GM18499 (cell line): ENCODE measurements around the gene CNTRL.
"Not testable (repeated sequence)": the region's sequence is repeated elsewhere in the genome, so short reads cannot be mapped to it uniquely, and the experiment has no call there.

ENCODE experiments used
- ATAC-seq: cut with Tn5 transposase; IDR thresholded peaks from one replicate; pipeline ENCODE4 v1.9.1; 2021; ENCODE audit warnings: moderate number of reproducible peaks; ENCODE audit not compliant: insufficient read depth, unreplicated experiment

Gene CNTRL

DNA sequence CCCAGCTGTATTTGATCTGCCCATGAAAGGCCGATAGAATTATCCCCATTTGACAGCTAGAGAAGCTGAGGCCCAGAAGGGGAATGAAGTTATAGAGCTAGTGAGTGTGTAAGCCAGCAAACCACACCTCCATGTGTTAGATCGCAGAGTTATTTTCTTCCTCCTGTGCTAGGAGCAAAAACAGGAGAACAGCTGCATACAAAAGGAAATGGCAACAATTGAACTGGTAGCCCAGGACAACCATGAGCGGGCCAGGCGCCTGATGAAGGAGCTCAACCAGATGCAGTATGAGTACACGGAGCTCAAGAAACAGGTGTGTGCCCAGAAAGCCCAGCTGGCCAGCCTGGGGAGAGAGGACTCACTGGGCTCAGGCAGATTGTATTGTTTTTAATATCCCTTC, 96.5 kb downstream of the CNTRL start:
- no peak for ATAC-seq

DNA sequence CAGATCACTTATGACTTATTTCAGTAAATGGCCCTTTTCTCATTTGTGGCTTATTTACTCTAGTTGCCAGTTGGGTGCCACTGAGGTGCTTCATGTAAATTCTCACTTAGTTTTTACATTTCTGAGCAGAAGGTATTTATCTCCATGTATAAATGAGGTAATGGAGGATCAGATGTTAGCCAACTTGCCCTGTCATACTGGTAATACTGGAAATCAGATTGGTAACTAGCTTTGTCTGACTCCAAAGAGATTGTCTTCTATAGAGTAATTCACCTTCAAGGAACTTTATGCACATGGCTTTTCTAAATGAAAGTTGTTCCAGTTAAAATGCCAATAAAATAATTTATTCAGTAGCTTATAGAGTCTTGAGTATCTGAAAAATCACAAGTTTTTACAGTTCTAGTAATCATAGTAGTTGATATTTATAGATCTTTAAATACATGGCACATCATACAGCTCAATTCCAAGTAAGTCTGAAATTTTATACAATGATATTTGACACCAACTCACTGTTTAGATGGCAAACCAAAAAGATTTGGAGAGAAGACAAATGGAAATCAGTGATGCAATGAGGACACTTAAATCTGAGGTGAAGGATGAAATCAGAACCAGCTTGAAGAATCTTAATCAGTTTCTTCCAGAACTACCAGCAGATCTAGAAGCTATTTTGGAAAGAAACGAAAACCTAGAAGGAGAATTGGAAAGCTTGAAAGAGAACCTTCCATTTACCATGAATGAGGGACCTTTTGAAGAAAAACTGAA, 98.2 kb downstream of the CNTRL start:
- ATAC-seq: no peak

DNA sequence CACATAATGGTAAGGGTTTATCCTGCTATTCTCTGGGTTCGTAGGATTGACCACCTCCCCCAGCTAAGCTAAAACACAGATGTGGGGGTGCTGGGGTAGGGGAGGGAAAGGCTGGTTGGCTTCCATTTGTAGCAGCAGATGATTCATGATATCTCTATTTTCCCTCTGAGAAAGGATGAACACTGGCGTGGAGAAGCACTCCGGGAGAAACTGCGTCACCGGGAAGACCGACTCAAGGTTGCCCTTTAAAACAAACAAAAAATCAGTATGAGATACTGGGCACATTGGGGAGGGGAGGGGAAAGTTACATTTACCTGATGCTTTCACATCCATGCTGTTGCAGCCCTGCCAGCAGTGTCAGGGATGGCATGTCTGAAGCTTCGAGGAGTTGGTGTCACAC, 98.7 kb downstream of the CNTRL start:
- ATAC-seq: no peak

DNA sequence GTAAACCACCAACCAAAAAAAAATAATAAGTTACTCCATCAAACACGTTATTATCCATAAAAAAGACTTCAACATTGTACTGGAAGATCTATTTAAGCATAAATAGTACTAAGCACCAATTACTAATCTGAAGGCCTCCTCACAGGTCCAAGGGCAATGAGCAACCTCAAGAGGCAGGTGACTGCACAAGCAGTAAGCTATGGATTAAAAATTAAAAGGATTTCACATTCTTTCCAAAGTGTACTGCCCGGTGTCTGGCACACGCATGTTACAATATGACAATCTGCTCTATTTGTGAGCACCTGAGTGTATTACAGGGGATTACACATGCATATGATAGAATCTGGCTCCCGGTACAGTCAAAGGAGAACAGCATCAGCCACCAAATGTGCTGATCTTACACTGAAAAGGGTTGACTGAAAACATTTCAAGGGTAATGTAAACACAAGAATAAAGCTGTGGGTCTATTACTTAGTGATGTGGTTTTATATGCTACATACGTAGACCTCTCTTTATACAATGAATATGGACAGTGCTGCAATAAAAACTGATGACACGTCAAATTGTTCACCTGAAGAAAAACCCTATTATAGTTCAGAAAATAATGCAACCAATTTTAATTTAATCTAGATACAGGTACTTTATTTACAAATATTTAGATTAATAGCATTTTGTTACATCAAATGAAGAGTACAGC, 104.1 kb downstream of the CNTRL start:
- no peak for ATAC-seq

DNA sequence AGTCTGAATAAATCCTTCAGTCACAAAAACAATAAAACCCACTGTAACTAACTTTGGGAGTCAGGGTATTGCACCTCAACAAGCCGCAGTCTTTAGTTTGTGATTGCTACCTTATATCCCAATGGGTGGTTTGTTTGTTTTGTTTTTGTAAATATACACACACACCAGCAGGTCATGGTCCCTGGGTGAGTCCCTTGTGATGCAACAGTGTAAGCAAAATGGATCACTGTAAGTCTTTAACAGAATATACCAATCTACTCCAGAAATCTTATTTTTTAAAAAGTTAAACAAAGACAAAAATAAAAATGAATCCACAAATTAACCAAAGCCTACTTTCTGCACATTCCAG, 104.6 kb downstream of the CNTRL start:
- ATAC-seq: not testable (repeated sequence)

DNA sequence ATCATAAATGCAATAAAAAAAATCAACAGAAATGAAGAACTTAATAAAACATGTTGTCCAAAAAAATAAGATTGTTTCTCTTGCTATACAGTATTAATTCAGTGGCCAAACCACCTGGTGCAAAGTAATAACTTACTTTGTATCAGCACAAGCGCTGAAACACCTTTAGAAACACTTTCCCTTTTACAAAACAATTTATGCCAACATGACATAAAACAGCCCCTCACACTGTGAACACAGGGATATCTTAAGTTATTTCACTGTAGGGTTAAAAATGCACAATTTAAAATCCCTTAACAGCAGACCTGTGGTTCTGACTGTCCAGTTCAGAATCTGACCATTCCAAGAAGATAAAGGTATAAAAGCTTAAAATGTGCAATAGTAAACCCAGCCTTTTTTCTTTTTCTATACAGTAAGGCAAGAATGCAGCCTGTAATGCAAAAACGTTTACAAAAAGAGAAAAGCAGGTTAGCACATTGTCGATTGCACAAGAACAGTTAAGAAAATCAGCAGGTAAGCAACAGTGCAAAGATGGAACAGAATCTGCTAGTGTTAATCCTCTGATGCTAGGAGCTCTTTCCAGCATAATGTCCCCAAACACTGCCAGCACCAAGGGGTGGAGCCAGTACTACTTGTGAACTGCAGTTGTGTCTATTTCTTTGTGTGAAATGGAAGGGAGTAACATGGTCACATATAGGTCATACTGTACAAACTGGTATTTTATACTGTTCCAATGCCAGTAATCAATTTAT, 105.4 kb downstream of the CNTRL start:
- ATAC-seq: no peak

DNA sequence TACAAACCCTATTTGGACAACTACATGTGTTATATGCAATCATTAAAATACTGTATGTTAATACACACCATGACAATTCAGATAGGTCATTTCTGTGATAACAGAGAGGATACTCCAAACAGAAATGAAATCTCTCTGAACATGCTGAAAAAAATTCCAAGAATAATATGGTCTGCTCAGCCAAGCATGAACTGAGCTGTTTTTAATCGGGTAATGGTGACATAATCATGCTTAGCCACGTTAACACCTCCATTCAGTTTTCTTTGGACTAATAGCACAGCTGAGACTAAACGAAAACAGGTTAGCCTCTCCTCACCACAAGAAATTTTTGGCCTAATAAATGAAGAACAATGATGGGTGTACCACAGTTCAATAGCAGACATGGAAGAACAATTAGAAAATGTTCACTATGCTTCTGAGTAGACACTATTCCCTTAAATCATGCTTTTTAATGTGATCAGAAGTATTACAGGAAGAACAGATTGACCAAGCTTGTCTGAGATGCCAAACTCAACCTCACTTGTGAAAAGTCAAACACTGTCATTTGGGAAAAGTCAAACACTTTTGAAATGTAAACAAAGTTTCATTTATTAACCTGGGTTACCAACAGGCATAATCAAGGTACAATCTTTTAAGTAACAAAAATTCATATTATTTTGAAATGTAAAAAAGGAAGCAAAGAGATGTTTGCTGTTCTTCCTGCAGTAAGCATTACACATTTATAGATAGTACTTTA, 107.5 kb downstream of the CNTRL start:
- ATAC-seq: no peak

DNA sequence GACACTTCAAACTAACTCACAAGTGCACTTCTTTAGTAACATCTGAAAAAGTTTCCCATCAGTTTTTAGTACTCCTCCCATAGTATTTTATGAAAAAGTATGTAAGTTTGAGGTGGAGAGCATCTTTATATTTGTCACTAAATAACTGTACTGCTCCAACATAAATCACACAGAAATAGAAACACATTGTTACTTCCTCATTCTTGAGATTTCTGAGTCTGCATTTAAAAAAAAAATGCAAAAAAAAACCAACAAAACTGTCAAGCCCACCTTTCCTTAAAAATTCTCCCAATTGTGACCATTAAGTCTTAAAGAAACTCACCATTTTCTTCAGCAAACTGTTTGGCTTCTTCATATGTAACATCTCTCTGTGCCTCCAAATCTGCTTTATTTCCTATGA, 108.2 kb downstream of the CNTRL start:
- ATAC-seq: no peak

DNA sequence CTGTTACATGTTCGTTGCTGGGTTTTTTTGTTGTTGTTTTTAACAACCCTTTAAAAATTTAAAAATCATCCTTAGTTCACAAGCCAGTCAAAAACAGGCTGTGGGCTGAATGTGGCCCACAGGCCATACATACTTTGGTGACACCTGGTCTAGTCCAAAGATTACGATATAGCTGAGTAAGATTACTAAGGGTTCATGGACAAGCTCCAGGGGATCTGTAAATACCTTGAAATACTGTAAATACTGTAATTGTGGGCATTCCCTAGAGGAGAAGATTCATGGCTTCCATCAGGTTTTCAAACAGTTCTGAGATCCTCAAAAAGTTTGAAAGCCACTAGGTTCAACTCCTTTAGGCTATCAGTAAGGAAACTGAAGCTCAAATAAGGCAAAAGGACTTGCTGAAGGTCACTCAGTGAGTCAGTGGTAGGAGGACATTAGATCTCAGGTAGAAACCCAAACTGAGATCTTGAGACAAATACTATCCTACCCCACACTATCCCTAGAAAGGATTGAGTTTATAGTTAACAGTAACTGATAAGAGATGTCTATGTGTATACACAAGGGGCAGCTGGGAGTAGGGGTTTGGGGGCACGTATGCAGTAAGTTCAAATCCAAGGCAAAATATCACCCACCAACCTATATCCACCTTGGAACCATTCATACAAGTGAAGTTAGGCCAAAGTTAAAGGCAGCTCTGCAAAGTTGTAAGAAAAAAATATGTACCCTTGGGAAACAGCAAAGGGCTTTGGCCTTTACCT, 109.1 kb downstream of the CNTRL start:
- no peak for ATAC-seq

DNA sequence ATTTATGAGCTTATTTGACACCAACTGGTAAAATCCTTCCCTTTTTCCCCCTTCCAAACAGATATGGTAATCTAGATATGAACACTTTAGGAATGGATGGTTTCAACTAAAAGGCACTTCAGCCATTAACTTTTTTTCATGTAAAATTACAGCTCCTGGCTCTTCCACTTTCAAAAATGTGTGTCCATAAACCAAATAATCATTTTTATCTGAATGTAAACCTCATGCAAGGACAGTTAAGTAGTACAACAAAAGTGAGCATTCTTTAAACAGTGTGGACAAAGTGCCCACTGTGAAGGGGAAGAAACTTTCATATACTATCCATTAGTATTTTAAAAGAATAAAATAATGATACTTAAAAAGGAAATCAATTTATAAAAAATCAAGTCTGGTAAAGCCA, 109.7 kb downstream of the CNTRL start:
- no peak for ATAC-seq

DNA sequence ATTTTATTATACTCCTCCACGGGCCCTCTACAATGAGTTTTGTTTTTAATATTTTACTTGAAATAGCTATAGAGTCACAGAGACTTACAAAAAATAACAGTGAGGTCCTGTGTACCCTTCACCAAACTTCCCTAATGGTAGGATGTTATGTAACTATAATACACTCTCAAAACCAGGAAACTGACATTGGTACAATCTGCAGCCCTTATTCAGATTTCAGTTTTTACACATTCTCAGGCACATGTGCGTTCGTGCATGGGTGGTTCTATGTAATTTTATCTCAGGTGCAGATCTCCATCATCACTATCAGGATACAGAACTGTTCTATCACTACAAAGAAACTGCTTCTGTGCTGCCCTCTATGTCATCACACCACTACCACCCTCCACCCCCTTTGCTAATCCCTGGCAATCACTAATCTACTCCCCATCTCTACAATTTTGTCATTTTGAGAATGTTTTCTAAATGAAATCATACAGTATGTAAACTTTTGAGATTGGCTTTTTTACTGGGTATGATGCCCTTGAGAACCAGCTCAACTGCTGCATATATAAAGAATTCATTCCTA, 110.5 kb downstream of the CNTRL start:
- ATAC-seq: no peak

DNA sequence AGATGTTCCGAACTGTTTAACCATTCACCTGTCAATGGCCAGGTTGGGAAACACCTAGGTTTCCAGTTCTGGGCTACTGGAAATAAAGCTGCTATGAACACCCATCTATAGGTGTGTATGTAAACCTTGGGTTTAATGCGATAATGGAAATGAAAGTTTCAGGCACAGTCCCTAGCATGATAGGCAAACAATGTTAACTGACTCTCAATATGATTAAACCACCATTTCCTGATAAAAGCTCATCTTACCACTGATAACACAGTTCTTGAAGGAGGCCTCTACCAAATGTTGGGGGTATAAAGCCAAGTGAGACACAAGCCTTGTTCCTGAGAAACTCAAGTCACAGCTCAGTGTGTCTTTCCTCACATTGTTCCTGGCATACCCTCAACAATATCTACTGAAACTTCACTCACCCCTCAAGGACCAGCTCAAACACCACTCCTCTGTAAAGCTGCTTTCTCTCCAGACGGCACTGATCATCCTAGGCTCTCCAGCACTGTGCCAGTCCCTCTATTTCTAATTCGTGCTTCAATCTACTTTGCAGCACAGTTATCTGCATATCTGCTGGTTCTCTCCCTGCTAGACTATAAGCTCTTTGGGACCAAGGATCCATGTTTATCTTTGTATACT, 111.1 kb downstream of the CNTRL start:
- ATAC-seq: no peak

DNA sequence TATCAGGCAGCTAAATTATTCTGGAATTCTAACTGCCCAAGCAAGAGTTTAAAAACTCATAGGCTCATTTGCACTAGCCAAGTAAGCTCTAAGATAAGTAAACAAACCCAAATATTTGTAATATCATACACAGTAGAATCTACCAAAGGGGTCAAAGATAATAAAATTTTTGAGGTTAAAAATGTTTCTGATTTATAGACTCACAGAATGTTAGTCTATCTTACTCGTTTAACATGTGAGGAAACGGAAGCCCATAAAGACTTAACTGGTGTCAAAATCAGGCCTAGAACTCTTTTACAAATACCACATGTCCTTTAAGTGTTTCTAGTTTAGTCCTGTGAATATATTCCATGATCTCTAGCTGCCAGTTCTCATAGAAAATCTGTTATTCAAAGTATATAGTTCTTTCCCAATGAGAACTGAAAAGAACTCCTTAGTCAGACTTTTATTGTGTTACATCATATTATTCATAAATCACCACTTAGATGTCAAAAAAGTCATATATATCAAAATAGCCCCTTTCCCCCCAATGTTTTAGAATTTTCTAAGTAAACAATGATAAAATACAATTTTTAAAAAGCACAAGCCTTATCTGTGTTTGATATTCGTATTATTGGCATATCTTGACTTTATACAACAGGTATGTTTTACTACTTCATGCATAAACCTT, 113.0 kb downstream of the CNTRL start:
- no peak for ATAC-seq

DNA sequence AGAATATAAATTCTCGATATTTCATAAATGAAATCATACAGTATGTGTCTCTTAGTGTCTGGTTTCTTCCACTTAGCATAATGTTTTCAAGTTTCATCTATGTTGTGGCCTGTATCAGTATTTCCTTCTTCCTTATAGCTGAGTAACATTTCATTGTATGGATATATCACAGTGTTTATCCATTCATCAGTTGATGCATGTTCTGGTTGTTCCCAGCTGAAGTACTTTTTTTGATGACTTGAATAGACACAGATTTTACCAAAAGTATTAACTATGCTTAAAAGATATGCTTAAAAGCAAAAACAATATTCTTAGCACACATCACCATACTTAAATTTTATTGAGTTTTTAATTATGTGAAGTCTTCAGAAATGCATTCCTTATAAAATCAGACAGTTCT, 114.3 kb downstream of the CNTRL start:
- ATAC-seq: no peak

DNA sequence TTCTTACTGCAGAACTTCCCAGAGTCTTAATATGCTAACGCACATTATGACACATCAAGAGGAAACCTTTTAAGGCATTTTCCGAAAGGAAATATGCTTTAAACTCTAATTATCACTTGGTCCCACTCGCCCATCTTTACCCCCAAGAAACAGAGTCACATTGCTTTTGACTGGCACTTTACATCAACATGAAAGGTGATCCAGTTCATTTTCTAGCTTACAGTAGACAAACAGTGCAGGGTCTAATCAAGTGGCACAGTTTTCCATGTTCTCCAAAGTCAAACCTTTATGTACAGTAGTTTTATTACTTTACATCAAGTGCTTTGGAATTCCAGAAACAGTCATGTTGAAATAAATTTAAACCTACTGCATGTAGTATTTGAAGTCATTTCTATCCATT, 114.9 kb downstream of the CNTRL start:
- ATAC-seq: no peak

DNA sequence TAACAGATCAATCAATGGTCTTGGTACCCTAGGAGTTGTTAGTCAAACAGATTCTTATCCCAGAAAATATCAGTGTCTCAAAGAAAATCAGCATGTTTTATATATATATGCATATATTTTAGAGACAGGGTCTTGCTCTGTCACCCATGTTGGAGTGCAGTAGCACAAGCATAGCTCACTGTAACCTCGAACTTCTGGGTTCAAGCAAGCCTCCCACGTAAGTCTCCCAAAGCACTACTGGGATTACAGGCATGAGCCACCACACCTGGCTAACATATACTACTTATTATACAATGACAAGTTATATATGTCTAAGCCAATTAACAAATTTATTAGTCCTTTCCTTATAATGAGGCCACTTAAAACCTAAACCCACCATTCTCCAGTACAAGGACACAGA, 116.5 kb downstream of the CNTRL start:
- no peak for ATAC-seq

DNA sequence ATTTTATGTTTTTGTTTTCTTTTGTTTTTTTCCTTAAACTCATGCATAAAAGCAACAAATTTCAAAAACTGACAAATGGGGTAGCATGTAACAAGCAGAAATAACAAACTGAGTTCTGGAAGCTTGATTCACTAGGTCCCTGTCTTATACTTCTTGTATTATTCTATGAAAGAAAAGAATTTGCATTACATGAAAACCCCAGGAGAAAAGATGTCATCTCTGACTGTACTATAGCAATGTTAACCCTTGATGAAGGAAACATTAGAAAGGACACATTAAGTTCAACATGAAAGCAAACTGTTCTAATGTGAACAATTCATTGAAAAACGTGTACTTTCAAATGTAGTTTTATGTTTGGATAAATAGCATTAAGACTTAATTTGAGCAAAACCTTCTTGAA, 117.8 kb downstream of the CNTRL start:
- no peak for ATAC-seq

DNA sequence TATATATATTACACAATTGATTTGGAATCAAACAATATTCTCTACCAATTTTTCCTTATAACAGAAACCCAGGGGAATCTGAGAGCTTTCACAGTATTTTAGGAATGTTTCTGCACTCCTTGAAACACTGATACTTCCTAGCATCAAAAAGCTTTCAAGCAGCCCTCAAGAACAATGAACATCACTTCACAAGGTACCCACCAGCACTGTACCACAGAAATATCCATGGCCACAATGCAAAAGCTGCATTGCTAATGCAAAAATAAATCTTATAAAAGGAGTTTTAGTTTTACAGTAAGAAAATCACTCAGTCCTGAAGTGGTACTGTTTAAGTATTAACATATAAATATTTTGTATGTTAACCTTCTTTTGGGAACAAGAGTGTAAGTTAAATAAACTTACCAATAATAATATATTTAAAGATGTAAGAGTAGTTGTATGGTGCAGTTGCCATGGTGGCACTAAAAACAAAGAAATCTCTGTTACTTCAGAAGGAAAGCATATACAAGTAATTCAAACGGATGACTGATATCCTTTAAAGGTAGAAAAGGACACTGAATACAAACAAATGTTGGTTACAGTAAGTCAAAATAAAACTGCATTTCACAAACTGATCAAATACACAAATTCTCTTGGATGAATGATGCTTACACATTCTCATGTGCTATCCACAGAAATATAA, 118.3 kb downstream of the CNTRL start:
- no peak for ATAC-seq
